IMR-90 (cell line): ENCODE data around the gene NDST1. TPM values are rescaled to one million over a fixed set of nuclear protein-coding genes. Genes with fewer than 3 reads are reported as not detected.
A peak's percentile ranks its signal among the peaks of the same experiment; 100 is the strongest.

Experiments
- ATAC-seq: fragments of 200-7000 bp; cut with Tn5 transposase; 2 replicates; pipeline ENCODE4 v1.9.1; 2020; ENCODE audit warnings: low read depth, mild to moderate bottlenecking, moderate library complexity
- BruUV-seq: library from RNA; stranded (reverse); fragments of 400-500 nt; replicated peaks from 2 replicates; lab custom pipeline; 2021; lab: Mats Ljungman, UMichigan
- CTCF ChIA-PET: fragments of 300-600 bp; formaldehyde crosslinking; extraction: SDS; loops from one replicate; lab custom pipeline; 2021; ENCODE audit warnings: antibody characterized with exemption; lab: Yijun Ruan, JAX
- POLR2A ChIA-PET: fragments of 300-600 bp; sonication (Branson Sonifier 250); formaldehyde crosslinking; loops from one replicate; lab custom pipeline; 2022; ENCODE audit warnings: antibody characterized with exemption; ENCODE audit not compliant: unreplicated experiment; lab: Charles Lee
- DNase-seq: peaks from one replicate; pipeline ENCODE4 v3.0.0; 2013
- H2AFZ ChIP-seq: replicated peaks from 2 replicates; pipeline ENCODE3; 2013; ENCODE audit warnings: low read length, mild to moderate bottlenecking; ENCODE audit not compliant: poor library complexity
- H2AK5ac ChIP-seq: 2 replicates; pipeline ENCODE4 v1.6.1; 2013; ENCODE audit warnings: low read depth, low read length, inconsistent platforms
- H2AK9ac ChIP-seq: replicated peaks from 2 replicates; pipeline ENCODE3; 2013; ENCODE audit warnings: mild to moderate bottlenecking, low read depth, low read length, moderate library complexity; ENCODE audit not compliant: poor library complexity
- H2BK120ac ChIP-seq: 2 replicates; pipeline ENCODE4 v1.6.1; 2013; ENCODE audit warnings: low read depth, low read length, inconsistent platforms
- H2BK15ac ChIP-seq: 3 replicates; pipeline ENCODE4 v1.6.1; 2013; ENCODE audit warnings: low read depth, low read length, inconsistent platforms
- H2BK20ac ChIP-seq: 2 replicates; pipeline ENCODE4 v1.6.1; 2013; ENCODE audit warnings: low read depth, mild to moderate bottlenecking, inconsistent platforms, low read length, moderate library complexity
- H2BK5ac ChIP-seq: 2 replicates; pipeline ENCODE4 v1.6.1; 2013; ENCODE audit warnings: mild to moderate bottlenecking, low read depth, low read length, inconsistent platforms; ENCODE audit not compliant: poor library complexity, severe bottlenecking
- H3K14ac ChIP-seq: replicated peaks from 2 replicates; pipeline ENCODE4 v1.6.1; 2013; ENCODE audit warnings: low read depth, low read length, inconsistent platforms
- H3K18ac ChIP-seq: 2 replicates; pipeline ENCODE4 v1.6.1; 2013; ENCODE audit warnings: low read depth, low read length, control low read depth
- H3K23ac ChIP-seq: 2 replicates; pipeline ENCODE4 v1.6.1; 2013; ENCODE audit warnings: low read depth, low read length, inconsistent platforms
- H3K27ac ChIP-seq: 2 replicates; pipeline ENCODE4 v1.5.1; 2013; ENCODE audit warnings: mild to moderate bottlenecking, control low read depth, low read length; ENCODE audit not compliant: insufficient read depth
- H3K27me3 ChIP-seq: 2 replicates; pipeline ENCODE4 v1.6.1; 2013; ENCODE audit warnings: low read length; ENCODE audit not compliant: control insufficient read depth, insufficient read depth
- H3K36me3 ChIP-seq: 2 replicates; pipeline ENCODE4 v1.6.1; 2013; ENCODE audit warnings: low read length, mixed read lengths; ENCODE audit not compliant: control insufficient read depth, insufficient read depth
- H3K4ac ChIP-seq: 2 replicates; pipeline ENCODE4 v1.6.1; 2013; ENCODE audit warnings: low read depth, low read length, inconsistent platforms
- H3K4me1 ChIP-seq: 2 replicates; pipeline ENCODE4 v1.6.1; 2013; ENCODE audit warnings: low read length, mixed read lengths; ENCODE audit not compliant: control insufficient read depth, insufficient read depth
- H3K4me2 ChIP-seq: 2 replicates; pipeline ENCODE4 v1.6.1; 2013; ENCODE audit warnings: low read depth, mild to moderate bottlenecking, control low read depth, low read length, moderate library complexity
- H3K4me3 ChIP-seq: 2 replicates; pipeline ENCODE4 v1.5.1; 2013; ENCODE audit warnings: low read depth, mild to moderate bottlenecking, control low read depth, low read length, moderate library complexity; ENCODE audit not compliant: insufficient read depth
- H3K56ac ChIP-seq: 2 replicates; pipeline ENCODE4 v1.6.1; 2013; ENCODE audit warnings: low read length, inconsistent platforms; ENCODE audit not compliant: insufficient read depth; ENCODE audit errors: extremely low read depth
- H3K79me1 ChIP-seq, 2 experiments: 2 replicates each; pipeline ENCODE4 v1.6.1; 2013; ENCODE audit warnings: low read length in 2 of 2, inconsistent platforms in 1 of 2, low read depth in 1 of 2
- H3K9ac ChIP-seq: 2 replicates; pipeline ENCODE4 v1.6.1; 2013; ENCODE audit warnings: low read depth, low read length, control low read depth
- H3K9me1 ChIP-seq: 2 replicates; pipeline ENCODE4 v1.6.1; 2013; ENCODE audit warnings: low read length, inconsistent platforms; ENCODE audit not compliant: insufficient read depth
- H3K9me3 ChIP-seq: 2 replicates; pipeline ENCODE4 v1.6.1; 2013; ENCODE audit warnings: low read length; ENCODE audit not compliant: control insufficient read depth, insufficient read depth
- H4K20me1 ChIP-seq: 2 replicates; pipeline ENCODE4 v1.6.1; 2013; ENCODE audit warnings: low read length, inconsistent platforms; ENCODE audit not compliant: insufficient read depth
- H4K5ac ChIP-seq: 2 replicates; pipeline ENCODE4 v1.6.1; 2013; ENCODE audit warnings: mild to moderate bottlenecking, low read depth, low read length, control low read depth
- H4K8ac ChIP-seq, 2 experiments: 2 replicates each; pipeline ENCODE4 v1.6.1; 2013; ENCODE audit warnings: low read depth in 2 of 2, low read length in 2 of 2, control low read depth in 1 of 2, inconsistent platforms in 1 of 2
- H4K91ac ChIP-seq: 2 replicates; pipeline ENCODE4 v1.6.1; 2013; ENCODE audit warnings: low read depth, low read length, inconsistent platforms; ENCODE audit not compliant: insufficient read depth
- BHLHE40 ChIP-seq: fragments of 150-350 bp; IDR thresholded peaks from 2 replicates; pipeline ENCODE4 v1.6.1; 2016; ENCODE audit warnings: mild to moderate bottlenecking, low read depth, low read length
- CEBPB ChIP-seq: IDR thresholded peaks from 2 replicates; pipeline ENCODE4 v1.6.1; 2012; ENCODE audit warnings: low read depth, low read length, improper control_type of control experiment
- MXI1 ChIP-seq: IDR thresholded peaks from 2 replicates; pipeline ENCODE4 v1.6.1; 2012; ENCODE audit warnings: low read depth, mild to moderate bottlenecking, low read length, moderate library complexity, borderline replicate concordance
- RAD21 ChIP-seq: IDR thresholded peaks from 2 replicates; pipeline ENCODE4 v1.6.1; 2012; ENCODE audit warnings: low read length, improper control_type of control experiment
- SMC3 ChIP-seq: fragments of 150-350 bp; IDR thresholded peaks from 2 replicates; pipeline ENCODE4 v1.6.1; 2016; ENCODE audit warnings: low read depth, mild to moderate bottlenecking, antibody characterized with exemption, low read length, moderate library complexity
- WGBS, 2 experiments: methylation state at CpG; one replicate each; pipeline versions ENCODE4 v1.1.5 to v1.1.7; 2013; ENCODE audit warnings: missing lambda C conversion rate in 2 of 2; ENCODE audit not compliant: insufficient read length in 1 of 2; ENCODE audit errors: extremely low coverage in 2 of 2; 5-methylcytosine and 5-hydroxymethylcytosine counted together
- dilution Hi-C: fragments of 300-500 bp; cut with HindIII; formaldehyde crosslinking; loops from one replicate; pipeline ENCODE4 v1.14.3; 2018; ENCODE audit warnings: low sequenced_read_pairs; ENCODE audit not compliant: unreplicated experiment
- in situ Hi-C: fragments of 300-500 bp; cut with MboI; formaldehyde crosslinking; loops from 3 replicates; pipeline ENCODE4 v1.14.3; 2019; ENCODE audit warnings: low sequenced_read_pairs, inconsistent platforms, mixed read lengths
- intact Hi-C: fragments of 100-400 bp; cut with micrococcal nuclease; formaldehyde crosslinking; loops from 2 replicates; pipeline ENCODE4 v1.10.0; 2022
- polyA plus RNA-seq, 3 experiments: library from polyadenylated mRNA; depleted of rRNA; stranded (reverse); fragments of >200 nt; gene quantifications; 2 replicates each; pipeline ENCODE4 v1.2.3, GENCODE V29; 2012; ENCODE audit warnings: low replicate concordance in 1 of 3
- total RNA-seq: library from RNA; depleted of rRNA; stranded (reverse); fragments of >200 nt; gene quantifications from 2 replicates; pipeline ENCODE4 v1.2.3, GENCODE V29; 2012
- TF ChIP-seq, protein P1 (sequence below): fragments of 150-350 bp; IDR thresholded peaks from 2 replicates; pipeline ENCODE4 v1.6.1; 2017; ENCODE audit warnings: mild to moderate bottlenecking, antibody characterized with exemption, low read length, low read depth
- TF ChIP-seq, protein P2 (sequence below): conservative IDR thresholded peaks from 2 replicates; pipeline ENCODE4 v1.5.1; 2012; ENCODE audit warnings: mild to moderate bottlenecking, low read depth, low read length, improper control_type of control experiment
- TF ChIP-seq, protein P3 (sequence below): fragments of 150-350 bp; IDR thresholded peaks from 2 replicates; pipeline ENCODE4 v1.6.1; 2016; ENCODE audit warnings: low read depth, mild to moderate bottlenecking, low read length, moderate library complexity, borderline replicate concordance

NDST1 gene
- total and polyA plus RNA-seq, 2 of the 4 experiments (the other 2 are of a cell fraction) = 30.5 to 80.4 TPM

DNA sequence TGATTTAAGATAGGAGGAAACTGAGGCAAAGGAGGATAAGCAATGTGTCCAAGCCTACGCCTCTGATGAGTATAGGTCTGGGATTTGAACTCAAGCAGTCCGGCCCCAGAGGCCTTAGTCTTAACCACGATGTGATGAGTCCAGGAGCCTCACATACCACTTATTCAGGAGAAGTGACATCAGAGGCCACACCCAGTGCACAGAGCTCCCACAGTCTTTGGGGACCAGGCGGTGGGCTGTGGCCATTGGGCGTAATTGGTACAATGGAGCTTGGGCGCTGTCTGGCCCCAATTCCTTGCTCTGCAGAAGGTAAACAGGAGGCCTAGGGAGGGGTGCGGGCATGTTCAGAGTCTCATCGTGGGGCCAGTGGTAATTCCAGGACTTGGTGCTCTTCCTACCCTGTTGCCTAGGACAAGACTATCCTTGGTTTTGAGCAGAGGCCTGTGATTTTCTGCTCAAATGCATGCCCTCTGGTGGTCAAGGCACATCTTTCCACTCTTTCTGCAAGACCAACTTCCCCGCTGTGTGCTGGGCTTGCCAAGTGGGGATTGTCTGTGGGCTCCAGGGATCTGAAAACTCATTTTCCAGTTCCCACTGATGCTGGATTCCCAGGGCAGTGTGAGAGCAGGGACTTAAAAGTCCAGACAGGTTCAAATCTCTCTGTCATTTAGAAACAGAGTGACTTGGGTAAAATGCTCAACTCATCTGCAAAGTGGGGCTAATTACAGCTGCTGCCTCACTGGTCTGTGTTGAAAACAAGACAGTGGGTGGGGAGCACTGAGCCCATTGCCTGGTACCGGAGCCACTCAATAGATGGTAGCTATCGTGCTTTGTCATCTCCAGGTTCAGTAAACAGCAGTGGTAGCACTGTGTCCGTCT lies 15.8 kb downstream of the NDST1 start:
- 80% methylated on average over 5 of the region's 12 CpGs; no CpG with 5 or more reads in 1 of the 2 experiments for WGBS, 2 experiments
- peak; percentile 80 for ATAC-seq
- Histone ChIP-seq H3K36me3 (peaks cover 52% of the 10 kb centered on the region), H3K4me3 (no peak overlapping the region), H3K27me3 (no peaks in the 10 kb centered on the region), H2AK5ac (peak overlapping the region; percentile 86), H4K20me1 (peaks cover 90% of the 10 kb centered on the region), H4K91ac (peak overlapping the region; percentile 48), H3K14ac (peak overlapping the region; percentile 74), H3K18ac (no peak overlapping the region; the same call in 1 of the 2 replicates), H3K9ac (no peak overlapping the region), H4K5ac (no peak overlapping the region), H2BK20ac (peak overlapping the region; percentile 50), H3K9me1 (peaks cover 42% of the 10 kb centered on the region), H3K4ac (peak overlapping the region; percentile 54), H3K9me3 (no peaks in the 10 kb centered on the region), H2AFZ (no peak overlapping the region), H2AK9ac (peak overlapping the region; percentile 94), H2BK120ac (0 out of 2 replicates have a peak overlapping the region, but pooled peaks have one; percentile 8), H2BK15ac (no peak overlapping the region), H2BK5ac (peak overlapping the region; percentile 18), H4K8ac (peak overlapping the region in 1 of 2 experiments; percentile 53; a peak in 1 of 4 replicates), H3K4me2 (no peak overlapping the region), H3K79me1 (peaks cover 44 to 97% of the 10 kb centered on the region in 2 experiments), H3K56ac (no peak overlapping the region), H3K4me1 (peaks cover 33% of the 10 kb centered on the region), H3K23ac (0 out of 2 replicates have a peak overlapping the region, but pooled peaks have one; percentile 38), H3K27ac (no peak overlapping the region)
- intact Hi-C loops (loop anchor here (1.0 kb wide), 2 partner anchors 37 to 65 kb away; no protein-coding TSS in a partner anchor), dilution Hi-C loops (no loop called here), in situ Hi-C loops (loop anchor here (5.0 kb wide), 1 partner anchor 61 kb away; no protein-coding TSS in a partner anchor)
- CTCF ChIA-PET = interaction anchor here (0.9 to 1.6 kb wide), 2 partner anchors 10 to 36 kb away, joined by 3 to 5 read pairs; no protein-coding TSS in a partner anchor
- DNase-seq = peak; percentile 81
- BruUV-seq = no TSS peak
- TF ChIP-seq, protein P1, sequence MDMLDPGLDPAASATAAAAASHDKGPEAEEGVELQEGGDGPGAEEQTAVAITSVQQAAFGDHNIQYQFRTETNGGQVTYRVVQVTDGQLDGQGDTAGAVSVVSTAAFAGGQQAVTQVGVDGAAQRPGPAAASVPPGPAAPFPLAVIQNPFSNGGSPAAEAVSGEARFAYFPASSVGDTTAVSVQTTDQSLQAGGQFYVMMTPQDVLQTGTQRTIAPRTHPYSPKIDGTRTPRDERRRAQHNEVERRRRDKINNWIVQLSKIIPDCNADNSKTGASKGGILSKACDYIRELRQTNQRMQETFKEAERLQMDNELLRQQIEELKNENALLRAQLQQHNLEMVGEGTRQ = no peak
- TF ChIP-seq, protein P2, sequence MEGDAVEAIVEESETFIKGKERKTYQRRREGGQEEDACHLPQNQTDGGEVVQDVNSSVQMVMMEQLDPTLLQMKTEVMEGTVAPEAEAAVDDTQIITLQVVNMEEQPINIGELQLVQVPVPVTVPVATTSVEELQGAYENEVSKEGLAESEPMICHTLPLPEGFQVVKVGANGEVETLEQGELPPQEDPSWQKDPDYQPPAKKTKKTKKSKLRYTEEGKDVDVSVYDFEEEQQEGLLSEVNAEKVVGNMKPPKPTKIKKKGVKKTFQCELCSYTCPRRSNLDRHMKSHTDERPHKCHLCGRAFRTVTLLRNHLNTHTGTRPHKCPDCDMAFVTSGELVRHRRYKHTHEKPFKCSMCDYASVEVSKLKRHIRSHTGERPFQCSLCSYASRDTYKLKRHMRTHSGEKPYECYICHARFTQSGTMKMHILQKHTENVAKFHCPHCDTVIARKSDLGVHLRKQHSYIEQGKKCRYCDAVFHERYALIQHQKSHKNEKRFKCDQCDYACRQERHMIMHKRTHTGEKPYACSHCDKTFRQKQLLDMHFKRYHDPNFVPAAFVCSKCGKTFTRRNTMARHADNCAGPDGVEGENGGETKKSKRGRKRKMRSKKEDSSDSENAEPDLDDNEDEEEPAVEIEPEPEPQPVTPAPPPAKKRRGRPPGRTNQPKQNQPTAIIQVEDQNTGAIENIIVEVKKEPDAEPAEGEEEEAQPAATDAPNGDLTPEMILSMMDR = peak; percentile 65
- TF ChIP-seq, protein P3, sequence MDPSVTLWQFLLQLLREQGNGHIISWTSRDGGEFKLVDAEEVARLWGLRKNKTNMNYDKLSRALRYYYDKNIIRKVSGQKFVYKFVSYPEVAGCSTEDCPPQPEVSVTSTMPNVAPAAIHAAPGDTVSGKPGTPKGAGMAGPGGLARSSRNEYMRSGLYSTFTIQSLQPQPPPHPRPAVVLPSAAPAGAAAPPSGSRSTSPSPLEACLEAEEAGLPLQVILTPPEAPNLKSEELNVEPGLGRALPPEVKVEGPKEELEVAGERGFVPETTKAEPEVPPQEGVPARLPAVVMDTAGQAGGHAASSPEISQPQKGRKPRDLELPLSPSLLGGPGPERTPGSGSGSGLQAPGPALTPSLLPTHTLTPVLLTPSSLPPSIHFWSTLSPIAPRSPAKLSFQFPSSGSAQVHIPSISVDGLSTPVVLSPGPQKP = no peak
- TF ChIP-seq RAD21 = peak; percentile 77
- TF ChIP-seq BHLHE40 = no peak
- no peak for TF ChIP-seq MXI1
- TF ChIP-seq CEBPB = no peak
- peak; percentile 90 for TF ChIP-seq SMC3
- POLR2A ChIA-PET = no interaction called here
